HG03159 (cell line): ENCODE measurements around the gene PACS1.
"Not testable (repeated sequence)": the region's sequence is repeated elsewhere in the genome, so short reads cannot be mapped to it uniquely, and the experiment has no call there.

Experiments
- ATAC-seq: cut with Tn5 transposase; IDR thresholded peaks from one replicate; pipeline ENCODE4 v1.9.1; 2021; ENCODE audit warnings: mild to moderate bottlenecking, moderate library complexity; ENCODE audit not compliant: unreplicated experiment

The PACS1 gene

GRCh38 chr11:66239998-66240780 is 170.1 kb downstream of the PACS1 start:
- no peak for ATAC-seq

- no peak for ATAC-seq
These were observed 170.7 kb downstream of the PACS1 start for GRCh38 chr11:66240781-66241136.

DNA sequence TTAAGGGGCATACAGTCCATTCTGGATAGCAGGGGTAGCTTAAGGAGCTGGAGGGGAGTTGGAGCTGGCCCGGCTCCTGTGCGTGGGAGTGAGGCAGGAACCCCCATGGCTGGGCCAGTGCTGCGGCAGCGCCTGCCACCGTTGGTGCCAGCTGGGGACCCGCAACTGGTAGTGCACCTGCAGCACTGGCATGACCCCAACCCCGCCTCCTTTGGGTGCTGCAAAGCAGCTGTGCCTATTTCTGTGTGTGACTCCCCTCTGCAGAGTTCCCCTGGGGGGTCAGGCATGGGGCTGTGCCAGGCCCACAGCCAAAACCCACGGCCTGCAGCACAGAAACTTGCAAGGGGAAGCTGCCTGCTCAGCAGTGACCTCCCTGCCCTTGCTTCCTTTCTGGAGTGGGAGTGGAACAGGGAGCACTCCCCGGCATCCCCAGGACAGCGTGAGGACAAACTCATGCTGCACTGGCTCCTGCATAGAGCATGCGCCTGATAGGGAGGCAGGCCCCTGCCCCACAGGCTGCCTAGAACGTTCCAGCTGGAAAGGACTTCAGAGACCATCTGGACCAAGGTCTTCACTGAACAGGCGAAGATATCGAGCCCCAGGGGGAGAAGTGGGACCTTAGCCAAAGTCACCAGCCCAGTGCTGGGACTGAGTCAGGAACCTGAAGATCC is 172.2 kb downstream of the PACS1 start:
- ATAC-seq = no peak

GRCh38 chr11:66243782-66244535 is 173.9 kb downstream of the PACS1 start:
- ATAC-seq = no peak

DNA sequence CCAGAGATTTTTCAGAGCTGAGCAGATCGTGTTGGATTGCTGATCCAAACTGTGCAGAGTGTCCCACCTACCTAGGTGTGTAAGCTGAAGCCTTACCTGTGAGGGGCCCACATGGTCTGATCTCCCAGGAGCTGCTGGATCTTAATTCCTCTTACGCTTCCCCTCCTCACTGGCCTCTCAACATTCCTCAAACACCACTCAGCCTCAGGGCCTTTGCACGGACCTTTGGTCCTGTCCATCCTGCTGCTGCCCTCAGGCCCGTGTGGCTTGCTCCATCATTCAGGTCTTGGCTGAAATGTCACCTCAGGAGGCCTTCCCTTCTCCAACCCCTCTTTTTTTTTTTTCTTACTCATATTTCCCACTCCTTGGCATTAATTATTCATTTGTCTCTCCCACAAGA is 177.2 kb downstream of the PACS1 start:
- ATAC-seq = no peak

- ATAC-seq = no peak
These were observed 177.7 kb downstream of the PACS1 start for GRCh38 chr11:66247801-66248200.

- ATAC-seq = no peak
These were observed 178.8 kb downstream of the PACS1 start for GRCh38 chr11:66248903-66249302.

GRCh38 chr11:66251809-66252208 is 181.7 kb downstream of the PACS1 start:
- no peak for ATAC-seq

- not testable (repeated sequence) for ATAC-seq
These were observed 183.0 kb downstream of the PACS1 start for GRCh38 chr11:66253081-66253480.

GRCh38 chr11:66258473-66258893 is 188.4 kb downstream of the PACS1 start:
- ATAC-seq = no peak

GRCh38 chr11:66259225-66259624 is 189.2 kb downstream of the PACS1 start:
- ATAC-seq = no peak

DNA sequence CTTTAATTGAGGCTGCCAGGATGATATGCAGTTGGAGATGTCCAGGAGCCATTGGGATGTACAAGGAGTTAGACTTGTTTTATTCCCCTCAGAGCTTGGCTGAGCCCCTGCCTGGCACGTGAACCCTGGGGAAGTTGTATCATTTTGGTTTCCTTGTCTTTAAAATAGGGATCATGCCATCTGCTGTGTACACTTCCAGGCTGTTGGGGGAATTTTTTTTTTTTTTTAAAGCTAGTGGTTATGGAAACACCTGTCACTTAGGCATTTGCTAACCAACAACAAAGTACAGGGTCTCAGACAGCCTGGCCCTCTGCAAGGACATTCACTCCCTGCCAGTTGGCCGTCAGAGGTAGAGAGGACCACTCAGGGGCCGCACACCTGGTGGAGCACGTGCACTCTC is 189.9 kb downstream of the PACS1 start:
- no peak for ATAC-seq

GRCh38 chr11:66261578-66261977 is 191.5 kb downstream of the PACS1 start:
- ATAC-seq = no peak

GRCh38 chr11:66262191-66262590 is 192.1 kb downstream of the PACS1 start:
- no peak for ATAC-seq

DNA sequence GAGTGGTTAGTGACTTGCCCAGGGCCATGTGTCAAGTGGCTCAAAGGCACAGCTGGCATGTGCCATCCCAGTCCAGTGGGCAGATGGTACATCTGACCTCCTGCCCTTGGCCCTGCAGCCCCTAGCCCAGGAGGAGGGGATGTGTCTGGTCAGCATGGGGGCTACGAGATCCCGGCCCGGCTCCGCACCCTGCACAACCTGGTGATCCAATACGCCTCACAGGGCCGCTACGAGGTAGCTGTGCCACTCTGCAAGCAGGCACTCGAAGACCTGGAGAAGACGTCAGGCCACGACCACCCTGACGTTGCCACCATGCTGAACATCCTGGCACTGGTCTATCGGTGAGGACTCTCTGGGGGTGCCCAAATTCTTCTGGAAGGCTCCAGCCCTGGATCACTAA is 192.6 kb downstream of the PACS1 start:
- no peak for ATAC-seq

DNA sequence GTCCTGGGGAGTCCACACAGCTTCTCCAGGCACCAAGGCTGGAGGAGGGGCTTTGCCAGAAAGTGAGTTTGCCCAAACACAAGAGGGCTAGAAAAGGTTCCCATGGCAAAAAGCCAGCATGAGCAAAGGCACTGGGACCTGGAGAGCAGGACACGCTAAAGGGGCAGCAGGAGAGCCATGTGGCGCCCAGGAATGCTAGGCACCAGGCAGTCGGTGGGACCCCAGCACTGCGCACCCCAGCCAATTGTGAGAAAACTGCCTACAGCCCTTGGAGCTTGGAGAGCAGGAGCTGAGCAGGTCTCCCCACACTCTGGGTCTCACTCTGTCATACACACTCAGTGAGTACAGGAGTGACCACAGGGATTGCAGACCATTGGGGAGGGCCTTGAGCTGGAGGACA is 193.2 kb downstream of the PACS1 start:
- no peak for ATAC-seq

- ATAC-seq = no peak
These were observed 193.7 kb downstream of the PACS1 start for GRCh38 chr11:66263785-66264184.

- ATAC-seq = no peak
These were observed 194.3 kb downstream of the PACS1 start for GRCh38 chr11:66264383-66264782.

DNA sequence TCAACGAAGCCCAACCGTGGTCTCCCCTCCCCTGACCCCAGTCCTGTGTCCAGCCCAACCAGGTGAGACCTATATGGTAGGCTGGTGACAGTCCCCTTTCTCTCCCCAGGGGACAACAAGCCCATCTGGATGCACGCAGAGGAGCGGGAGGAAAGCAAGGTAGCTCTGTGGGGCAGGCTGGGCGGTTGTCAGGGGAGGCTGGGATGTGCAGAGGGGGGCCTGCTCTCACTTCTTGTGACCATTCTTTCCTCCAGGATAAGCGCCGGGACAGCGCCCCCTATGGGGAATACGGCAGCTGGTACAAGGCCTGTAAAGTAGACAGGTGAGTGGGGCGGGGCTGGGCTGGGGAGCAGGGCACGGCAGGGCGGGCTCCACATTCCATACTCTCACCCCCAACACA is 194.8 kb downstream of the PACS1 start:
- no peak for ATAC-seq

DNA sequence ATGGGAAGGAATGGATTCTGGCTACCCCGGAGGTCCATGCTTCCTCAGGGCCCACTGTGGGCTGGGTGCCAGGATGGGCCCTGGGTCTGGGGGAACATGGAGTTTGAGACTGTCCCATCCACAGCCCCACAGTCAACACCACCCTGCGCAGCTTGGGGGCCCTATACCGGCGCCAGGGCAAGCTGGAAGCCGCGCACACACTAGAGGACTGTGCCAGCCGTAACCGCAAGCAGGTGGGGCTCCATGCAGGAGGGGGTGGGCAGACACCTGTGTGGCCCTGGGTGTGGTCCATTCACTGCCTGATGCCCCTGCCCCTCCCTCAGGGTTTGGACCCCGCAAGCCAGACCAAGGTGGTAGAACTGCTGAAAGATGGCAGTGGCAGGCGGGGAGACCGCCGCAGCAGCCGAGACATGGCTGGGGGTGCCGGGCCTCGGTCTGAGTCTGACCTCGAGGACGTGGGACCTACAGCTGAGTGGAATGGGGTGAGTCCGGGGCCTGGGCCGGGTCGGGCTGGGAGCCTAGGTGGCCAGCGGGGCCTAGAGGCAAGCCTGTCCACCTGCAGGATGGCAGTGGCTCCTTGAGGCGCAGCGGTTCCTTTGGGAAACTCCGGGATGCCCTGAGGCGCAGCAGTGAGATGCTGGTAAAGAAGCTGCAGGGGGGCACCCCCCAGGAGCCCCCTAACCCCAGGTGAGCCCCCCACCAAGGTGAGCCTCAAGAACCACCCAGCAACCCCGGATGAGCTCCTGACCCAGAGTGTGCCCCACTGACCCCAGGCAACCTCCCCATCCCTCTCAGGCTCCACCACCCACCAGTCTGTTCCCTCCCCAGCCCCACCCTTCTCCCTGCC is 195.7 kb downstream of the PACS1 start:
- ATAC-seq = no peak
